ENCODE data around the gene SLC26A1.

Gene SLC26A1

DNA sequence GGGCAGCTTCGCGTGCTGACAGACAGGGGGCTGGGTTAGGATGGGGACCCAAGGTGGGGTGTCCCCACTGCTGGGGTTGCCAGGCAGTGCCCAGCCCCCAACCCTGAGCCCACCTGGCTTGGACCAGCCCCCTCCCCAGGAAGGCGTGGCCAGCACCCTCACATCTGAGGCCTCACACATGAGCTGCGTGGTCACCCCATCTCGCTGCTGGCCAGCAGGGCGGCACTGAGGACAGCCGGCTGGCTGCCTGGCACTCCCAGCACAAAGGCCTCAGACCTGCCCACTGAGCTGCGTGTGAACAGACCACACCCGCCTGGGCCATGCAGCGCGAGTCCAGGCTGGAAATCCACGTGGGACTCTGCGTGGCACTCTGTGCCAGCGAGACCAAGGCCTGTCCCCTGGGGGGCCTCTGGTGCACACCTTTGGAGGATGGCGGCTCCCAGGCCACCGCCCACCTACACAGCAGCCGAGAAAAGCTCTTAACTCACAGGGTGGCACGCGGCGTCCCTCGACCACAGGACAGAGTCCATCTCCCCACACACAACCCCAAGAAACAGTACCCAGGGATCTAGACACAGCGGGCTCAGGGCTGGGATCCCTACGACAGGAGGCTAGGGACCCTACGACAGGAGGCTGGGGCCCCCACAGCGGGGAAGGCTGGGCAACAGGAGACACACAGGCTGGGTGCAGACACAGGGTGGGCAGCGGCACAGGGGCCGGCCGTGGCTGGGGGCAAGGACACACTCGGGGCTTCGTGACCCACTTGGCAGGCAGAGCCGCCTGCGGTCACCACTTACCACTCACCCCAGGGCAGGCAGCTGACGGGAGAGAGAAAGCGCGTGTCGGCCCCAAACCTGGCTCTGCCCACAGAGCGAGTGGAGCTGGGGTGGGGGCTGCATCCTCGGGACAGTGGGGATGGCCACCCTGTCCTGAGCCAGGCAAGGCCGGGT, 29.7 kb downstream of the SLC26A1 start:
- DNase-seq = no peak

DNA sequence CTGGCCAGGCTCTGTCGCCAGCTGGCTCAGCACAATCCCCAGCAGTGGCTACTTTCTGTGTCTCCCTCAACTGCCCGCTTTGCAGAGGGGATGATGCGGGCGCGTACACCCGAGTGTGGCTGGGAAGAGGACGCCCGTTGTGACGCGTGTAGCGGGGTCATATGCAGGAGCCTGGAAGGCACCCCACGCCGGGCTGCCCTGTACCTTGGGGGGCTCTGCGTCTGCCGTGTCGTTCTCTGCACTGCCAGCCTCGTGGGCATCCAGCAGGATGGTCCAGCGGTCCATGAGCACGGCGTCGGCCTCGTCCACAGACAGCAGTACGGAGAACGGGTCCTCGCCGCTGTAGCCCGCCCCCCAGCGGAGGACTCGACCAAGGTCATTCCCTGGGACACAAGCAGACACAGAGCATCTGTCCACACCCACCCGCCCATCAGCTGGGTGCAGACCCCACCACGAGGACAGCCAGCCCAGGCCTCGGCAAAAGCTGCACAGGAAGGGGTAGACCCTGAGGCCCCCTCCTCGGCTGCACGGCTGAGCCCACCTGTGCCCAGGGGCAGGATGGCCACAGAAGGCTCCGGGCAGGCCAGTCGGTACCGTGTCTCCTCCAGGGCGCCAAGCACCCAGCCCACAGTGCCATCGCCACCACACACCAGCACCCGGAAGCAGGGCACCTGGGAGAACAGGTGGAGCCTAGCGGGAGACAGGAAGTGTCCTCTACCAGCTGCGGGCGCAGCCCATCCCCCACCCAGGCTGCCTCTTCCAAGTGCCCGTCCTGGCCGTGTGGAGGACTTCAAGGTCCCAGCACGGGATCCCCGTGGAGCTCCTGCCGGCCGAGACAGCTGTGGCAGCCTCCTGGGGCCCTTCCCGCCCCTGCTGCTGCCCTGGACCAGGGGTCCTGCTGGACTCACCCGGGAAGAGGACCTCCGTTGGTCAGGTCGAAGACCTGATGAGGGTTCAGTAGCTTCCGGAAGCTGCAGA, 30.7 kb downstream of the SLC26A1 start:
- no peak for DNase-seq

DNA sequence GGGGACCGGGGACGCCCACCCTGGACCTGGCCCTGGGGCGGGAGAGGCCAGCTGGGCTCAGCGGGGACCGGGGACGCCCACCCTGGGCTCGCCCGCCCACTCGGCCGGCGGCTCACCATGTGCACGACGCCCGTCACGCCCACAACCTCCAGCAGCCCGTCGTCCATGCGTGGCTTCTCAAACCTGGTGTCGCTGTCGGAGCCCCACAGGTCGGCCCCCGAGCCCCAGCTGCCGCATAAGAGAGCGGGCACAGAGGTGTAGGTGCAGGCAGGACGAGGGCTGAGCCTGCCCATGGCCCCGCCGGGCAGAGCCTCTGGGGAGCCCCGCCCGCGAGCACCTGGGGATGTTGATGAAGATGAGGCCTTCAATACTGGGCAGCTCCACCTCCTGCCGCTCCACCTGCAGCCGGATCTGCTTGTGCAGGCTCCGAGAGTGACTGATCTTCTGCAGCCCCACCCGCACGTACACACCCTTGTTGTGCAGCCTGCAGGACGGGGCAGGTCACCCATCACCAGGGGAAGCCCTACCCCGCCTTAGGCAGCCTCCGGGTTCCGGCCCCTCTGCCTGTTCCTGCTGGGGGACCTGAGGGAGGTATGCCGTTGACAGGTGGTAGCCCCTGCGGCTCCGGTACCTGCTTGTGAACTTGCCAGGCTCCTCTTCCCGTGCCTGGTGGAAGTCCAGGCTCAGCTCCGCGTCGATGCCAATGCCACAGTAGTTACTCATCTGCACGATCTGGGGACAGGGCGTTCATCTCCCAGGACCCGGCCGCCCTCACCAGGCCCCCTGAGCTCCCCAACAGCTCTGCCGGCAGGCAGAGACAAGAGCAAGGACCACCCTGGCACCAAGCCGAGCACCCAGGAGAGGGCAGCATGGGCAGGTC, 31.6 kb downstream of the SLC26A1 start:
- DNase-seq = no peak

GRCh38 chr4:960636-961350, 32.4 kb downstream of the SLC26A1 start:
- DNase-seq = no peak

- DNase-seq = no peak
These were observed 33.0 kb downstream of the SLC26A1 start for GRCh38 chr4:960140-960635.

GRCh38 chr4:959338-960139, 33.7 kb downstream of the SLC26A1 start:
- DNase-seq = no peak

GRCh38 chr4:958696-959337, 34.4 kb downstream of the SLC26A1 start:
- no peak for DNase-seq

GRCh38 chr4:958314-958665, 34.9 kb downstream of the SLC26A1 start:
- no peak for DNase-seq

DNA sequence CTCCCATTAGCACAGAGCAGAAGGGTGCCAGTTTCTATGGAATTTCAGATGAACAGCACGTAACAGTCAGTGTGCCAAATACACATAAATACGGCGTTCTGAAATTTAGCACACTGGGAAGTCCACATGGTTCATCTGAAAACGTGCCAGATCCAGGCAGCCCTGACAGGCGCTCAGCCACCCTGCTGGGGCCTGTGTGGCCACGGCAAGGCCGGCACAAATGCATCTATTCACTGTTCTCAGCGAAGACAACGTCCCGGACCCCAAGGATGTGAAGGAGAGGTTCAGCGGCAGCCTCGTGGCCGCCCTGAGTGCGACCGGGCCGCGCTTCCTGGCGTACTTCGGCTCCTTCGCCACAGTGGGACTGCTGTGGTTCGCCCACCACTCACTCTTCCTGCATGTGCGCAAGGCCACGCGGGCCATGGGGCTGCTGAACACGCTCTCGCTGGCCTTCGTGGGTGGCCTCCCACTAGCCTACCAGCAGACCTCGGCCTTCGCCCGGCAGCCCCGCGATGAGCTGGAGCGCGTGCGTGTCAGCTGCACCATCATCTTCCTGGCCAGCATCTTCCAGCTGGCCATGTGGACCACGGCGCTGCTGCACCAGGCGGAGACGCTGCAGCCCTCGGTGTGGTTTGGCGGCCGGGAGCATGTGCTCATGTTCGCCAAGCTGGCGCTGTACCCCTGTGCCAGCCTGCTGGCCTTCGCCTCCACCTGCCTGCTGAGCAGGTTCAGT, 35.5 kb downstream of the SLC26A1 start:
- DNase-seq = no peak

GRCh38 chr4:957231-957580, 36.0 kb downstream of the SLC26A1 start:
- no peak for DNase-seq

GRCh38 chr4:956531-957230, 36.5 kb downstream of the SLC26A1 start:
- no peak for DNase-seq

GRCh38 chr4:955931-956381, 37.2 kb downstream of the SLC26A1 start:
- DNase-seq = no peak

DNA sequence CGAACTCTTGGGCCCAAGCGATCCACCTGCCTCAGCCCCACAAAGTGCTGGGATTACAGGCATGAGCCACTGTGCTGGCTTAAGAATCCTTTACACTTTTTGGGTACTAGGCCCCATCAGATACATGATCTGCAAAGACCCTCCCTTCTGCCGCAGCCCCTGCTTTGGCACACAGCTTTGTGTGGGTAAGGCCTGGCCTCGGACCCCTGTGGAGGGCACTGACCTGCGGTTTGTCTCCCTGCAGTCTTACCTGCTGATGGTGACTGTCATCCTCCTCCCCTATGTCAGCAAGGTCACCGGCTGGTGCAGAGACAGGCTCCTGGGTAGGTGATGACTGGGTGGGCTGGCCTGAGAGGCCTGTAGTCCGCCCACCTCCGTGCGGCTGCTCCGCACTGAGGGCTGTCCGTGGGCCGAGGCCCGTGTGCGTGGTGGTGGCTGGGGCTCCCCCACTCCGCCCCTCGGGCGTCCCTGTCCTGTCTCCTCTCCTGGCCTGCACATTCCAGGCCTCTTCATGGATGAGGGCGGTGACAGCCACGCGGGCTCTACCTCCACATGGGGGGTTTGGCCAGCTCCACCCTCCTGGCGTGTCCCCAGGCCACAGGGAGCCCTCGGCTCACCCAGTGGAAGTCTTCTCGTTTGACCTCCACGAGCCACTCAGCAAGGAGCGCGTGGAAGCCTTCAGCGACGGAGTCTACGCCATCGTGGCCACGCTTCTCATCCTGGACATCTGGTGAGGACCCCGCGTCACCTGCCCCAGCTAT, 37.9 kb downstream of the SLC26A1 start:
- DNase-seq = no peak

- DNase-seq = no peak
These were observed 38.8 kb downstream of the SLC26A1 start for GRCh38 chr4:954211-955020.

GRCh38 chr4:953574-953915, 39.7 kb downstream of the SLC26A1 start:
- DNase-seq = no peak

DNA sequence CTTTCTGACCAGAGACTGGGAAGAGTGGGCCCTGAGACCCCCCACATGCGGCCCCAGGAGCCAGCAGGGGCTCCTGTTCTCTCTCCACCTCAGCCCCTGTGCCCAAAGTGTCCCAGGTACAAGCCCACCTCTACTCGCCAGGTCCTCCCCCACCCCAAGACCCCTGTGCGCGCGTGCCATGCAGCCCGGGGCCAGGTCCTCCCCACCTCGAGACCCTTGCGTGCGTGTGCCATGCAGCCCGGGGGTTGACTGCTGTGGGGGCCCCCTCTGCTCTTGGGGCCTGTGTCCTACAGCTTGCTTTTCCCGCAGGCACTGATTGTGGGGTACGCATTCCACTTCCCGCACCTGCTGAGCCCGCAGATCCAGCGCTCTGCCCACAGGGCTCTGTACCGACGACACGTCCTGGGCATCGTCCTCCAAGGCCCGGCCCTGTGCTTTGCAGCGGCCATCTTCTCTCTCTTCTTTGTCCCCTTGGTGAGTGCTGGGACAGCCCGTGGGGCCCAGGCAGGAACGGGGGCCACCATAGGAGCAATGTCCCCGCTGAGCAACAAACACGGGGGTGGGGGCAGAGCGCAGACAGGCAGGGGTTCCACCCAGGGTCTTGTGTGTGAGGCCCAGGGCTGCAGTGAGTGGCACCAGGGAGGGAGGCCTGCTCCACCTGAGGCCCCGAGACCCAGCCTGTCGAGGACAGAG, 40.2 kb downstream of the SLC26A1 start:
- DNase-seq = no peak

All from right hindlimb (tissue), 1 donor.